Keratinocyte (primary cell): ENCODE data around the gene ROR2. TPM values are rescaled to one million over a fixed set of nuclear protein-coding genes. Genes with fewer than 3 reads are reported as not detected.

Source experiments
- DNase-seq: peaks from one replicate; pipeline ENCODE4 v3.0.0-alpha.2; 2011; ENCODE audit warnings: low read depth, missing footprints, low spot score
- FAIRE-seq: peaks from 2 replicates; lab custom pipeline; 2011; peaks lifted over from hg19 to GRCh38; lab: Jason Lieb, UNC
- H2AFZ ChIP-seq: 2 replicates; pipeline ENCODE4 v1.6.0; 2012; ENCODE audit warnings: low read length, control low read depth, inconsistent platforms; ENCODE audit not compliant: control insufficient read depth
- H3K27ac ChIP-seq: 2 replicates; pipeline ENCODE4 v1.5.1; 2011; ENCODE audit warnings: low read length; ENCODE audit not compliant: control insufficient read depth, insufficient read depth
- H3K27me3 ChIP-seq: 3 replicates; pipeline ENCODE4 v1.6.0; 2011; ENCODE audit warnings: low read length; ENCODE audit not compliant: control insufficient read depth, insufficient read depth; ENCODE audit errors: extremely low read depth
- H3K36me3 ChIP-seq, 2 experiments: 2 replicates in 1 of 2; 3 replicates in 1 of 2; pipeline ENCODE4 v1.5.1; 2011; ENCODE audit warnings: low read length in 2 of 2, mild to moderate bottlenecking in 1 of 2; ENCODE audit not compliant: control insufficient read depth in 2 of 2, insufficient read depth in 2 of 2; ENCODE audit errors: extremely low read depth in 1 of 2
- H3K4me1 ChIP-seq: 3 replicates; pipeline ENCODE4 v1.5.1; 2011; ENCODE audit warnings: low read length; ENCODE audit not compliant: control insufficient read depth, insufficient read depth; ENCODE audit errors: extremely low read depth
- H3K4me2 ChIP-seq: 3 replicates; pipeline ENCODE4 v1.6.0; 2011; ENCODE audit warnings: low read depth, low read length; ENCODE audit not compliant: control insufficient read depth, insufficient read depth; ENCODE audit errors: extremely low read depth
- H3K4me3 ChIP-seq, 3 experiments: fragments of 200-600 bp in 1 of 3; sonication (generic) in 1 of 3; 2 replicates in 2 of 3; 3 replicates in 1 of 3; pipeline ENCODE4 v1.5.1; 2011 to 2016; ENCODE audit warnings: low read length in 3 of 3, mild to moderate bottlenecking in 3 of 3, control low read depth in 2 of 3, inconsistent platforms in 1 of 3, low read depth in 1 of 3, mixed read lengths in 1 of 3, mixed run types in 1 of 3, moderate library complexity in 1 of 3; ENCODE audit not compliant: control insufficient read depth in 2 of 3, insufficient read depth in 2 of 3; ENCODE audit errors: extremely low read depth in 1 of 3
- H3K79me2 ChIP-seq: 2 replicates; pipeline ENCODE4 v1.6.0; 2012; ENCODE audit warnings: low read length; ENCODE audit not compliant: control insufficient read depth, insufficient read depth
- H3K9ac ChIP-seq: 3 replicates; pipeline ENCODE4 v1.6.0; 2011; ENCODE audit warnings: low read length; ENCODE audit not compliant: control insufficient read depth, insufficient read depth; ENCODE audit errors: extremely low read depth
- H3K9me1 ChIP-seq: 3 replicates; pipeline ENCODE4 v1.6.0; 2011; ENCODE audit warnings: low read length; ENCODE audit not compliant: control insufficient read depth, insufficient read depth; ENCODE audit errors: extremely low read depth
- H3K9me3 ChIP-seq: 2 replicates; pipeline ENCODE4 v1.5.1; 2012; ENCODE audit warnings: low read depth, low read length; ENCODE audit not compliant: control insufficient read depth
- H4K20me1 ChIP-seq: 3 replicates; pipeline ENCODE4 v1.6.0; 2011; ENCODE audit warnings: low read length; ENCODE audit not compliant: control insufficient read depth, insufficient read depth; ENCODE audit errors: extremely low read depth
- EZH2 ChIP-seq: IDR thresholded peaks from one replicate; pipeline ENCODE4 v1.6.1; 2012; ENCODE audit warnings: inconsistent platforms, mild to moderate bottlenecking, low read length, moderate library complexity
- dilution Hi-C: fragments of 300-500 bp; cut with MboI; formaldehyde crosslinking; loops from one replicate; pipeline ENCODE4 v1.7.0; 2020; ENCODE audit warnings: low sequenced_read_pairs; ENCODE audit not compliant: extremely low pct_ligation_motif_present
- polyA plus RNA-seq, 5 experiments: library from polyadenylated mRNA; depleted of rRNA in 3 of 5; stranded (reverse) in 3 of 5; stranded (forward) in 1 of 5; unstranded in 1 of 5; fragments of >200 nt; gene quantifications; 1 replicate in 1 of 5; 2 replicates in 3 of 5; 3 replicates in 1 of 5; pipeline versions ENCODE4 v1.2.1 to v1.2.3, GENCODE V29; 2011 to 2012; ENCODE audit warnings: missing spikeins in 2 of 5, low read depth in 1 of 5, low replicate concordance in 1 of 5
- TF ChIP-seq, protein P1 (sequence below), 3 experiments: IDR thresholded peaks in 1 of 3; conservative IDR thresholded peaks in 1 of 3; optimal IDR thresholded peaks in 1 of 3; 2 replicates in 2 of 3; 3 replicates in 1 of 3; pipeline versions ENCODE3 to v1.5.1; 2011; ENCODE audit warnings: low read length in 3 of 3, mild to moderate bottlenecking in 3 of 3, moderate library complexity in 2 of 3, control low read depth in 1 of 3, inconsistent platforms in 1 of 3; ENCODE audit not compliant: insufficient read depth in 2 of 3; ENCODE audit errors: extremely low read depth in 1 of 3

ROR2 gene
- polyA plus RNA-seq, 1 donor (not counting 4 experiments of a cell fraction or from before 2014, with no cell fraction given), result 0.22 TPM

GRCh38 chr9:91558879-91559278 is 391.1 kb downstream of the ROR2 start:
- Histone ChIP-seq H3K27ac (no peak overlapping the region), H2AFZ (no peak overlapping the region), H3K4me1 (no peaks in the 10 kb centered on the region), H3K9me1 (no peaks in the 10 kb centered on the region), H3K4me2 (no peak overlapping the region), H3K79me2 (no peaks in the 10 kb centered on the region), H3K9me3 (no peaks in the 10 kb centered on the region), H3K4me3 (no peak overlapping the region), H4K20me1 (no peaks in the 10 kb centered on the region), H3K36me3 (no peaks in the 10 kb centered on the region), H3K27me3 (peaks cover 3% of the 10 kb centered on the region), H3K9ac (no peak overlapping the region)
- DNase-seq, result no peak
- TF ChIP-seq EZH2, result no peak
- TF ChIP-seq, protein P1, sequence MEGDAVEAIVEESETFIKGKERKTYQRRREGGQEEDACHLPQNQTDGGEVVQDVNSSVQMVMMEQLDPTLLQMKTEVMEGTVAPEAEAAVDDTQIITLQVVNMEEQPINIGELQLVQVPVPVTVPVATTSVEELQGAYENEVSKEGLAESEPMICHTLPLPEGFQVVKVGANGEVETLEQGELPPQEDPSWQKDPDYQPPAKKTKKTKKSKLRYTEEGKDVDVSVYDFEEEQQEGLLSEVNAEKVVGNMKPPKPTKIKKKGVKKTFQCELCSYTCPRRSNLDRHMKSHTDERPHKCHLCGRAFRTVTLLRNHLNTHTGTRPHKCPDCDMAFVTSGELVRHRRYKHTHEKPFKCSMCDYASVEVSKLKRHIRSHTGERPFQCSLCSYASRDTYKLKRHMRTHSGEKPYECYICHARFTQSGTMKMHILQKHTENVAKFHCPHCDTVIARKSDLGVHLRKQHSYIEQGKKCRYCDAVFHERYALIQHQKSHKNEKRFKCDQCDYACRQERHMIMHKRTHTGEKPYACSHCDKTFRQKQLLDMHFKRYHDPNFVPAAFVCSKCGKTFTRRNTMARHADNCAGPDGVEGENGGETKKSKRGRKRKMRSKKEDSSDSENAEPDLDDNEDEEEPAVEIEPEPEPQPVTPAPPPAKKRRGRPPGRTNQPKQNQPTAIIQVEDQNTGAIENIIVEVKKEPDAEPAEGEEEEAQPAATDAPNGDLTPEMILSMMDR (optimal IDR thresholded peaks at IDR 0.05 in 1 of 3, IDR thresholded peaks at IDR 0.05 in 1 of 3, conservative IDR thresholded peaks at IDR 0.05 in 1 of 3; ENCODE audit: extremely low read depth in 1 of 3, insufficient read depth in 2 of 3, low read length in 3 of 3), result no peak
- no peak for FAIRE-seq
- dilution Hi-C loops, result no loop called here

GRCh38 chr9:91558395-91558794 is 391.6 kb downstream of the ROR2 start:
- Histone ChIP-seq H3K4me3 (no peak overlapping the region), H3K4me1 (no peaks in the 10 kb centered on the region), H3K79me2 (no peaks in the 10 kb centered on the region), H3K4me2 (no peak overlapping the region), H3K9ac (no peak overlapping the region), H3K27ac (no peak overlapping the region), H3K9me1 (no peaks in the 10 kb centered on the region), H2AFZ (no peak overlapping the region), H3K9me3 (no peaks in the 10 kb centered on the region), H4K20me1 (no peaks in the 10 kb centered on the region), H3K36me3 (no peaks in the 10 kb centered on the region), H3K27me3 (peaks cover 3% of the 10 kb centered on the region)
- TF ChIP-seq, protein P1 (optimal IDR thresholded peaks at IDR 0.05 in 1 of 3, IDR thresholded peaks at IDR 0.05 in 1 of 3, conservative IDR thresholded peaks at IDR 0.05 in 1 of 3; ENCODE audit: extremely low read depth in 1 of 3, insufficient read depth in 2 of 3, low read length in 3 of 3), result no peak
- no peak for TF ChIP-seq EZH2
- FAIRE-seq, result no peak
- no peak for DNase-seq
- dilution Hi-C loops, result no loop called here
